Stomach (tissue), 9 donors: Measurements from ENCODE around the gene CLCNKA. TPM values are rescaled to one million over a fixed set of nuclear protein-coding genes. Genes with fewer than 3 reads are reported as not detected.
A peak's percentile ranks its signal among the peaks of the same experiment; 100 is the strongest.

ENCODE experiments used
- DNase-seq, 2 donors: peaks; one replicate each; pipeline versions ENCODE4 v3.0.0 to v3.0.0-alpha.2; 2013 to 2019
- H3K27ac ChIP-seq, 5 donors: fragments of 200-600 bp in 4 of 5; sonication (generic) in 4 of 5; one replicate each; pipeline ENCODE4 v1.5.1; 2013 to 2019; ENCODE audit warnings: mild to moderate bottlenecking in 1 of 5, moderate library complexity in 1 of 5
- H3K27me3 ChIP-seq, 3 donors: fragments of 200-600 bp; sonication (generic); one replicate each; pipeline ENCODE4 v1.5.1; 2017 to 2019; ENCODE audit warnings: mixed run types in 1 of 3
- H3K36me3 ChIP-seq, 4 donors: fragments of 200-600 bp; sonication (generic); 1 replicate in 3 of 4; 2 replicates in 1 of 4; pipeline ENCODE4 v1.5.1; 2016 to 2019
- H3K4me1 ChIP-seq, 4 donors: fragments of 200-600 bp; sonication (generic); one replicate each; pipeline ENCODE4 v1.5.1; 2016 to 2019
- H3K4me3 ChIP-seq, 4 donors: fragments of 200-600 bp; sonication (generic) in 3 of 4; one replicate each; pipeline ENCODE4 v1.5.1; 2016 to 2019; ENCODE audit warnings: mild to moderate bottlenecking in 1 of 4
- H3K9me3 ChIP-seq, 4 donors: fragments of 200-600 bp; sonication (generic); one replicate each; pipeline ENCODE4 v1.5.1; 2016 to 2019
- CTCF ChIP-seq, 7 experiments: fragments of 450-650 bp in 4 of 7; fragments of 200-600 bp in 3 of 7; sonication (generic) in 3 of 7; IDR thresholded peaks; one replicate each; pipeline ENCODE4 v1.5.1; 2016 to 2019; ENCODE audit warnings: antibody characterized with exemption in 7 of 7, control low read depth in 2 of 7, mild to moderate bottlenecking in 1 of 7
- EP300 ChIP-seq: sonication (generic); formaldehyde crosslinking; IDR thresholded peaks from one replicate; pipeline ENCODE4 v1.6.1; 2017; ENCODE audit warnings: antibody characterized with exemption
- POLR2A ChIP-seq, 4 donors: fragments of 450-650 bp; IDR thresholded peaks; one replicate each; pipeline ENCODE4 v1.6.1; 2016; ENCODE audit warnings: antibody characterized with exemption in 4 of 4, control low read depth in 2 of 4, mild to moderate bottlenecking in 1 of 4, moderate library complexity in 1 of 4
- POLR2AphosphoS5 ChIP-seq, 3 donors: sonication (generic); formaldehyde crosslinking; IDR thresholded peaks; one replicate each; pipeline ENCODE4 v1.6.1; 2016; ENCODE audit warnings: antibody characterized with exemption in 3 of 3
- WGBS, 5 donors: extraction: QIAGEN DNeasy Blood & Tissue Kit in 3 of 5; methylation state at CpG; one replicate each; pipeline versions ENCODE4 v1.1.5 to v1.1.7; 2013 to 2018; 5-methylcytosine and 5-hydroxymethylcytosine counted together
- intact Hi-C: fragments of 100-400 bp; cut with DNase I; formaldehyde crosslinking; loops from one replicate; pipeline ENCODE4 v1.15.1; 2023; ENCODE audit warnings: low total_unique reads
- polyA plus RNA-seq, 3 donors: library from polyadenylated mRNA; stranded (reverse); fragments of 200-250 nt; gene quantifications; one replicate each; pipeline ENCODE4 v1.2.3, GENCODE V29; 2013
- total RNA-seq, 5 donors: library from RNA; depleted of rRNA; stranded (reverse); fragments of >200 nt; gene quantifications; one replicate each; pipeline versions ENCODE4 v1.1.0 to v1.2.3, GENCODE V29; 2014 to 2016
- donor health status: healthy with polysubstance abuse.
- donor health status: Bipolar disorder and iron deficiency.
- donor health status: healthy.

The CLCNKA gene
- total and polyA plus RNA-seq, 8 donors: 0.55 to 16.1 (median 4.5) TPM; not detected in 2

GRCh38 chr1:16011936-16012589, 9.8 kb upstream of the CLCNKA start:
- no peaks in the 10 kb centered on the region for H3K9me3 ChIP-seq
- intact Hi-C loops: no loop called here
- peaks cover 36 to 51% (median 38%) of the 10 kb centered on the region in 4 donors for H3K4me1 ChIP-seq
- peak overlapping the region; percentile 2 to 91 (median 82) for H3K27ac ChIP-seq
- H3K4me3 ChIP-seq: peak overlapping the region in 2 of 4 donors; percentile 41 to 42
- H3K36me3 ChIP-seq: no peaks in the 10 kb centered on the region
- TF ChIP-seq POLR2AphosphoS5 (IDR thresholded peaks at IDR 0.05) (no peak), EP300 (no peak), CTCF (IDR thresholded peaks at IDR 0.05) (no peak), POLR2A (IDR thresholded peaks at IDR 0.05) (no peak)
- H3K27me3 ChIP-seq: no peaks in the 10 kb centered on the region
- WGBS, 5 donors: 89 to 97% (median 93%) methylated on average over 11 of the region's 11 CpGs
- DNase-seq: no peak

GRCh38 chr1:16012590-16013219, 9.1 kb upstream of the CLCNKA start:
- Histone ChIP-seq H3K27ac (peak overlapping the region; percentile 71 to 91 (median 82)), H3K4me3 (peak overlapping the region; percentile 38 to 42 (median 40)), H3K27me3 (no peaks in the 10 kb centered on the region), H3K4me1 (peaks cover 42 to 57% (median 44%) of the 10 kb centered on the region in 4 donors), H3K9me3 (no peaks in the 10 kb centered on the region), H3K36me3 (no peaks in the 10 kb centered on the region)
- DNase-seq: peak; percentile 88 to 93
- WGBS, 5 donors: 4 to 35% (median 7%) methylated on average over 3 to 36 of the region's 36 CpGs
- TF ChIP-seq POLR2AphosphoS5 (IDR thresholded peaks at IDR 0.05) (peak in 2 of 3 donors; percentile 10 to 27), EP300 (no peak)
- intact Hi-C loops: no loop called here

DNA sequence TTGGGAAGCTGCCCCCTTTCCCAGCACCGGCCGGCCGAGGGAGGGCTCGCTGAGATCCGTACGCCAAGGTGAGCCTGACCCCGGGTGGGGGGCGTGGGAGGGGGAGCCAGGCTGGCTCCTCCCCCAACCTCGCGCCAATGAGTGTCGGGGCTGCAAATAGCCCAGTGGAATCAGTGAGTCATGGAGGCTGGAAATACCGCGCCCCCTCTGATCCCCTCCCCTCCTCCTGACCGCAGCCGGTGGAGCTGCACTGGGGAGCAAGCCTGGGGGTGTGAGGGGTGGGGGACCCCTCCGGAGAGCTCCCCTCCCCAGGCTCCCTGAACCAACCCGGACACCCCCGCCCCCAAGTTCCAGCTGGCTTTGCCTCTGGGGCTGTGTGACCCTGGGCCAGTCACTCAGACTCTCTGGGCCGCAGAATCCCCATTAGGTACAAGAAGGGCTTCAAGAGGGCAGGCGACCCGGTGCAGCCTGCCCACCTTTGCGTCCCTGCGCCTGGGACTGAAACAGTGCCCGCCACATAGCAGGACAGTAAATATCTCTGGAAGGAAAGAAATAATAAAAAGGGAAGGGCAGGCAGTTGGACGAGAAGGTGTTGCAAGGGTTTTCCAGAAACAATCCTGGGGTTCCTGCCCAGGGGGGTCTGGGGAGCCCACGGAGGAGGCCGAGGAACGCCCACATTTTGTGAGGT, 8.5 kb upstream of the CLCNKA start:
- H3K27ac ChIP-seq: peak overlapping the region; percentile 71 to 91 (median 82)
- TF ChIP-seq POLR2A (IDR thresholded peaks at IDR 0.05) (no peak), POLR2AphosphoS5 (IDR thresholded peaks at IDR 0.05) (peak in 2 of 3 donors; percentile 52 to 61)

GRCh38 chr1:16013908-16014258, 8.0 kb upstream of the CLCNKA start:
- Histone ChIP-seq H3K9me3 (no peaks in the 10 kb centered on the region), H3K27ac (peak overlapping the region; percentile 71 to 91 (median 82)), H3K4me3 (peak overlapping the region in 1 of 4 donors; percentile 40), H3K36me3 (no peaks in the 10 kb centered on the region), H3K27me3 (no peaks in the 10 kb centered on the region), H3K4me1 (peaks cover 51 to 69% (median 55%) of the 10 kb centered on the region in 4 donors)
- intact Hi-C loops: no loop called here
- 44 to 57% (median 45%) methylated on average over 4 of the region's 4 CpGs for WGBS, 5 donors
- TF ChIP-seq CTCF (IDR thresholded peaks at IDR 0.05) (no peak), POLR2A (IDR thresholded peaks at IDR 0.05) (no peak), EP300 (no peak), POLR2AphosphoS5 (IDR thresholded peaks at IDR 0.05) (no peak)
- no peak for DNase-seq

More for the DNA sequence above, 8.5 kb upstream of the CLCNKA start:
- H3K27me3 ChIP-seq: no peaks in the 10 kb centered on the region
- DNase-seq: peak; percentile 76 to 93
- 9 to 26% (median 17%) methylated on average over 18 to 28 of the region's 28 CpGs for WGBS, 5 donors
- no peaks in the 10 kb centered on the region for H3K9me3 ChIP-seq
- H3K4me3 ChIP-seq: peak overlapping the region; percentile 38 to 42 (median 40)
- peaks cover 49 to 64% (median 51%) of the 10 kb centered on the region in 4 donors for H3K4me1 ChIP-seq
- no peaks in the 10 kb centered on the region for H3K36me3 ChIP-seq
- intact Hi-C loops: no loop called here
